SU-DHL-6 (cell line): ENCODE data around the gene CCL4.

Experiments used
- EZH2phosphoT487 ChIP-seq: fragments of 200-600 bp; sonication (generic), shearing (Covaris generic); conservative IDR thresholded peaks from 2 replicates; pipeline ENCODE4 v1.6.1; 2018; ENCODE audit warnings: mild to moderate bottlenecking, antibody characterized with exemption, low read length, moderate library complexity, mixed read lengths
- TF ChIP-seq, protein P1 (sequence below): fragments of 200-600 bp; sonication (generic); IDR thresholded peaks from one replicate; pipeline ENCODE4 v1.5.1; 2017; ENCODE audit warnings: antibody characterized with exemption, mild to moderate bottlenecking, low read length, moderate library complexity; ENCODE audit not compliant: insufficient read depth, poor library complexity, severe bottlenecking

DNA sequence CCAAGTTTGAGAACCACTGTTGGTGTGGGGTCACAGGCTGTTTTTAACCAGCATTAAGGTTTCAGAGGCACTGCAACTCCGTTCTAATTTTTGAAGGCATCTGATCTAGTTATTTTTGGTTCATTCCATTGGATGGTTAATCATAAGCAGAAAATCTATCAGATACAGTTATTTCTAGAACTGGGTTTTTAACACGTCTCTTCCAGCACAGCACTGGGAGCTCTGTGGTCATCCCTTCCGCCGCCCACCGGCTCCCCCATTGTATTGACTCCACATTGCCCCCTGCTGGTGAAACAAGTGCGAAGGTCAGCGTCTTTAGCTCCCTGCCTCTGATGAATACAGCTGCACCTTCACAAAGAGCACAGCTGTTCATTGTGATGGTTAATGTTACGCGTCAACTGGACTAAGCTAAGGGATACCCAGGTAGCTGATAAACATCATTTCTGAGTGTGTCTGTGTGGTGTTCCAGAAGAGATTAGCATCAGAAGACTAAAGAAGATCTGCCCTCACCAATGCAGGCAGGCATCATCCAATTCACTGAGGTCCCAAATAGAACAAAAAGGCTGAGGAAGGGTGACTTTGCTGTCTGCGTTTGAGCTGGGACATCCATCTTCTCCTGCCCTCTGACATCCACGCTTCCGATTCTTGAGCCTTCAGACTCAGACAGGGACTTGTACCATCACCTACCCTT is 31.1 kb upstream of the CCL4 start:
- TF ChIP-seq, protein P1, sequence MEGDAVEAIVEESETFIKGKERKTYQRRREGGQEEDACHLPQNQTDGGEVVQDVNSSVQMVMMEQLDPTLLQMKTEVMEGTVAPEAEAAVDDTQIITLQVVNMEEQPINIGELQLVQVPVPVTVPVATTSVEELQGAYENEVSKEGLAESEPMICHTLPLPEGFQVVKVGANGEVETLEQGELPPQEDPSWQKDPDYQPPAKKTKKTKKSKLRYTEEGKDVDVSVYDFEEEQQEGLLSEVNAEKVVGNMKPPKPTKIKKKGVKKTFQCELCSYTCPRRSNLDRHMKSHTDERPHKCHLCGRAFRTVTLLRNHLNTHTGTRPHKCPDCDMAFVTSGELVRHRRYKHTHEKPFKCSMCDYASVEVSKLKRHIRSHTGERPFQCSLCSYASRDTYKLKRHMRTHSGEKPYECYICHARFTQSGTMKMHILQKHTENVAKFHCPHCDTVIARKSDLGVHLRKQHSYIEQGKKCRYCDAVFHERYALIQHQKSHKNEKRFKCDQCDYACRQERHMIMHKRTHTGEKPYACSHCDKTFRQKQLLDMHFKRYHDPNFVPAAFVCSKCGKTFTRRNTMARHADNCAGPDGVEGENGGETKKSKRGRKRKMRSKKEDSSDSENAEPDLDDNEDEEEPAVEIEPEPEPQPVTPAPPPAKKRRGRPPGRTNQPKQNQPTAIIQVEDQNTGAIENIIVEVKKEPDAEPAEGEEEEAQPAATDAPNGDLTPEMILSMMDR, result peak; percentile 95
- TF ChIP-seq EZH2phosphoT487, result no peak
